Non-pigmented ciliary epithelial cell (primary cell): ENCODE results near the gene PPP1R3G.
A peak's percentile ranks its signal among the peaks of the same experiment; 100 is the strongest.
"Not testable (repeated sequence)": the region's sequence is repeated elsewhere in the genome, so short reads cannot be mapped to it uniquely, and the experiment has no call there.

Source experiments
- DNase-seq: peaks from one replicate; pipeline ENCODE4 v3.0.0-alpha.2; 2010; ENCODE audit warnings: low read depth

The PPP1R3G gene

DNA sequence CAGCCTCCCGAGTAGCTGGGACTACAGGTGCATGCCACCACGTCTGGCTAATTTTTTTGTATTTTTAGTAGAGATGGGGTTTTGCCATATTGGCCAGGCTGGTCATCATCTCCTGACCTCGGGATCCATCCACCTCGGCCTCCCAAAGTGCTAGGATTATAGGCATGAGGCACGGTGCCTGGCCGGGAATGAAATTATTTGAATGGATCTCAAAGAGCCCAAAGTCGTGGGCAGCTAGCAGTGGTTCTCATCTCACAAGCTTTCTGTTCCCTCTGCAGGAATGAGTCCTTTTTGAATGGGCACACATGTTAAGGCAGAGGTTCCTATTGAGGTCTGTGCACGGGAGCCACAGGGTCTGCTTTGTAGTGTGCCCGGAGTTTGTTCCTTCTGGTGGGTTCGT, 34.9 kb downstream of the PPP1R3G start:
- no peak for DNase-seq

DNA sequence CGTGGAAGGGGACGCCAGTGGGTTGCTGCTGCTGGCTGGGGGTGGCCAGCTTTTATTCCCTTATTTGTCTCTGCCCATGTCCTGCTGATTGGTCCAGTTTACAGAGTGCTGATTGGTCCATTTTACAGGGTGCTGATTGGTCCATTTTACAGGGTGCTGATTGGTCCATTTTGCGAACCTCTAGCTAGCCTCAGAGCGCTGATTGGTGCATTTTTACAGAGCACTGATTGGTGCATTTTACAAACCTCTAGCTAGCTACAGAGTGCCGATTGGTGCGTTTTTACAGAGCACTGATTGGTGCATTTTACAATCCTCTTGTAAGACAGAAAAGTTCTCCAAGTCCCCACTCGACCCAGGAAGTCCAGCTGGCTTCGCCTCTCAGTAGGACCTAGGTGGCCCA, 35.4 kb downstream of the PPP1R3G start:
- not testable (repeated sequence) for DNase-seq

DNA sequence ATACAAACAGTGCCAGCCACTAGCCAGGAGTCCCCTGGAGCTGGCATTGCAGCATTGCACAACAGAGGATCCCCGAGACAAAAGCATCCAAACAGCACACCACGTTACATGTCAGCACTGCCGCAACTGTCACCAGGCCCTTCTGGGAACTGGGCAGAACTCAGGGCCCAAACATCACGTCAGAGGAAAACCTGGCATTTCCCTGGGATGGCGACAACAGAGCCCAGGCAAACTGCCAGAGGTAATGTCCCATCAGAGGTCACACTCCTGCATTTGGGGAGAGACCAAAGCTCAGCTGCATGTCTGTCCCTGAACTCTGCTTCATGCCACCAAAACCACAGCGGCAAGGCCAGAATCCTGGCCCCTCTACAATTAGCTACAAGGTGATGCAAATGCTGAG, 36.3 kb downstream of the PPP1R3G start:
- DNase-seq: no peak

DNA sequence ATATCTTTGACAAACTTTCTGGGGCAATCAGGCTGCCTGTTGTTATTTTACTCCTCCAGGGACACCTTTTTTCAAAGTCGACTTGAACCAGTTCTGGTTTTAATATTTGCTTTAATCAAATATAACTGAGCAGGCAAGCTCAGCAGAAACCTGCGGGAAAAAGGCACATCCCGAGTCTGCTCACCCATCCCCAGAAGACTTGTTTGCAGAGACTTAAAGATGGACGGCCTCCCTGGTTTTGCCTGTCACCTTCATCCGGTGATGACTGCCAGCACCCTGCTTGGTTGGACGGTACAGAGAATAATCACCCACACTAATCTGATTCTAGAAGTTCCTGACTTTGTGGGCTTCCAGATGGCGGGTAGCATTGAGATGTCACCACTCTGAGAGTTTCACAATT, 36.8 kb downstream of the PPP1R3G start:
- no peak for DNase-seq

DNA sequence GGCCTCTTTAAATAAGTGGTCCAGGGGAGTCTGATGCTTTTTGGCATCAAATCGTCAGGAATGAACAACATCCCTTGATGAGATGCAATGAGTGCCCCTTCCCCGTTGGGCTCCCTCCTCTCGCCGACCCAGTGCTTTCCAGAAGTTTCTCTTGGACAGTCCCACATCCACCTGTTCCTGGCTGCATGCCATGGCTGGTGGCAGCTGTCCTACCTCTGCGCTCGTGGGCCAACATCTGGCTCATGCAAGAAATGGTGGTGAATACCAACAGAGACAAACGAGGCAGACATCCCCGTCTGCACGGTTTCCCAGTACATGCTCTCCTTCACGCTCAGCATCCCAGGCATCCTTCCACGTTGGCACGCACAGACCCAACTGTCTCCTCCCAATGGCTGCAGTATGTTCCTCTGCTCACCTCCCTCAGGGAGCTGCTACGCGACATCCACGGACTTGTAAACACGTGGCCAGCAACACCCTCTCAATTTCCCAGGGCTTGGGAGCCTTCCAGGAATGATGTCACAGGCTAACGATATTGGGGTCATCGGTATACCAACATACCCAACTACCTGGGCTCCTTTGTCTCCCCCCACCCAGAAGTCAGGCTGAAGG, 37.5 kb downstream of the PPP1R3G start:
- no peak for DNase-seq

DNA sequence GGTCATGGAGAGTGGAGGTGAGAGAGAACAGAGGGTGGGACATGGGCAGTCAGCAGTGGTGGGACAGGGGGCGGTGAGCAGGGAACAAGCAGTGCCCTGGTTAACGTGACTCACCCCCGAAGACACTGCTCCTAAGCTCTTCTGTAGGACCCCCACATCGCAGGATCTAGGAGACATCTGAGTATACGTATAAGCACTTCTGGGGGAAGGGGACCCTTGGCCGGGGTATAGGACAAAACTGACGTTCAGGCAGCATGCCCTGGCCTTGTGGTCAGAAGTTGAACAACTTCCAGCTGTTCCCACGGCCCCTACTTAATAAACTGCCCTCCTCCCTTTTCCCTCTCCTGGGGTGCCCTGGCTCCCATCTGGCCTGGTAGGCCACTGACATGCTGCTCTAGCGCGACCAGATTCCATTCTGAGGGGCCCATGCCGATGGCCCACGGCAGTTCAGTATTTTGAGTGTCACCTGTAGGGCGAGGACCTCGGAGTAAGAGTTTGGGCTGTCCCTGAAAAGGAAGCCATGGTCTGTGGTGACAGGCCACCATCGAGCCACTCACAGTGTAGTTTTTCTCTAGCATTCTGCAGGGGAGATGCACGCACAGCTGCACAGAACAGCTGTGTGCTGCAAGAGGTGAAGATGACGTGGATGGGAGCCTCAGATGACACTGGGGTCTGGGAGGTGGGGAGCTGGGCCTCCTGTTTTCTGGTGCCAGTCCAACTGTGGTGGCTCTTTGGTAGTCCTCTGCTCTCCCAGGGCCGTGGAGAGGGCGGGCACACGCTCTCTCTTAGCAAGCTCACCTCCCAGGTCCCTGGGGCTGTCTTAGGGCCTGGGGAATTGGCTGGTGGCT, 38.4 kb downstream of the PPP1R3G start:
- DNase-seq: no peak

DNA sequence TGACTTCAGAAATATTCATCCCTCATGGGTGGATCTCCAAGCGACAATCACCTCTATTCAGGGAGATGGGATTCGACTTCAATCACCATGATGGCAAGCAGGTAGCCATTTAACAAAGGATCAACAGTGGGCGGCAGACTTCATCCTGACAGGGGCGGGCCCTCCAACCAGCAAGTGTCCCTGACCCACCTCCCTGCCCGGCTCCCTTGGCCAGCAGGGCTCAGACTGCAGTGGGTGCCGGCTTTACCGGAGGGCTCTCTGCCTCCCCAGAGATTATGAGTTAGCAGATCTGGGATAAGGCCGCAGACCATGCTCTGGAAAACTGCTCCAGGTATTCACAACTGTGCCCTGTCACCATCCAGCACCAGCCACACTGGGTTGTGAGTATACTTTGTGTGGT, 39.4 kb downstream of the PPP1R3G start:
- no peak for DNase-seq

DNA sequence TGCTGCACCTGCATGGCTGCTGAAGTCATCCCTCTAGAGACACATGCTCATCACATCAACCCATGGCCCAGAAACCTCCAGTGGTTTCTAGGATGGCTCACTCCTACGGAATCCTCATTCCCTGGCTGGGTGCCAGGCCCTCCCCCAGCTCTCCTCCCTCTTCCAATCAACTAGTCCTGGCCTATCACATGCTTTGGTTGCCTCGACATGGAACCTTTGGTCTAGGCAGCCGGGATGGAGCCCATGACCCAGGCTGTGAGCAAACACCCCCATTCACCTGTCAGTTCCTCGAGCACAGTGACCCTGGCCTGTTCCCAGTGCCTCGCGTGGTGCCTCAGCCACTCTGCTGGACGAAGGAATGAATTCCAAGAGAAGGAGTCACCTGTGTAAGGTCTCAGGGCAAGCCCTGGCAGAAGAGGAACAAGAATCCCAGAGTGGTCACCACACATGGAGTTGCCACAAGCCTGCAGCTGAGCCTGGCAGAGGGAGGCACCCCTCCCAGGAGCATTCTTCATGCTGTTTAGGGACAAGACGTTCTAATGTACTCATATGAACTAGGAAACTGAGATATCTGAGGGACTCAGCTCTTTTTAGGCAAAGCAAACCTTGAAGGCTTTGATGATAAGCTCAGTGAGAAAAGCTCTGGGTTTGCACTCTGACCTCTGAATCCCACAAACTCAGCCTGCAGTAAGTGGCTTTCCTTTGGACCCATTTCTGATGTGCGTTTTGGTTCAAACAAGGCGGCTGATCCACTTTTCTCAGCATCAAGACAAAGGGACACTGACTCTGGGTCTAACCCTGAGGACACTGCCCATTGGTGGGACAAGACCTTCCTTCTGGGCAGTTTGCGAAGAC, 40.2 kb downstream of the PPP1R3G start:
- DNase-seq: no peak

DNA sequence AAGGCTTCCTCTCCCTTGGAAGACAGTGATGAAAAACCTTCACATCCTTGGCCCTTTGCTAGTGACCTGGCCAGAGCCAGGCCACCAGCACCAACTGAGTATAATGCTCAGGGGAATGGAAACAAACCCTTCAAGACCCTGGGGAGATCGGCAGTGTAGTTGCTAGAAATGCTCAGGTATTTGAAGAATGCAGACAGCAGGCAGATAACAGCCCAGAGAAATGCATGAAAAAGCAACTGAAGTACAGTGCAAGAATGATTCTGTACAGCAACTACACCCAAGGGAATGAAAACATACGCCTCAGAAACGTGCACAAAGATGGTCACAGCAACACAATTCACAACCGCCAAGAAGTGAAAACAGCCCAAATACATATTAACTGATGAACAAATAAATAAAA, 41.1 kb downstream of the PPP1R3G start:
- DNase-seq: peak; percentile 47

DNA sequence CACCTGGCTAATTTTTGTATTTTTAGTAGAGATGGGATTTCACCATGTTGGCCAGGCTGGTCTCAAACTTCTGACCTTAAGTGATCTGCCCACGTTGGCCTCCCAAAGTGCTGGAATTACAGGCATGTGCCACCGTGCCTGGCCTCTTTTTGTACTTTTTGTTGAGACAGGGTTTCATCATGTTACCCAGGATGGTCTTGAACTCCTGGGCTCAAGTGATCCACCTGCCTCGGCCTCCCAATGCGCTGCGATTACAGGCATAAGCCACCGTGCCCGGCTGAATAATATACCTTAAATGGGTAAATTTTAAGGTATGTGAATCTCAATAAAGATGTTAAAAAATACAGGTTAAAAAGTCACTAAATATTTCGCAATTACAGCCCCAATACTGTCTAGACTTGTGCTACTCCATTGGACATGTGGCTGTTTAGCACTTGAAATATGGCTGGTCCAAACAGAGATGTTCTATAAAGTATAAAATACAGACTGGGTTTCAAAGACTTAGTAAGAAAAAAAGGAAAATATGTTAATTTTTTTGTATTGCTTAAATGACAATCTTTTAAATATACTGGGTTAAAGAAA, 42.1 kb downstream of the PPP1R3G start:
- no peak for DNase-seq

DNA sequence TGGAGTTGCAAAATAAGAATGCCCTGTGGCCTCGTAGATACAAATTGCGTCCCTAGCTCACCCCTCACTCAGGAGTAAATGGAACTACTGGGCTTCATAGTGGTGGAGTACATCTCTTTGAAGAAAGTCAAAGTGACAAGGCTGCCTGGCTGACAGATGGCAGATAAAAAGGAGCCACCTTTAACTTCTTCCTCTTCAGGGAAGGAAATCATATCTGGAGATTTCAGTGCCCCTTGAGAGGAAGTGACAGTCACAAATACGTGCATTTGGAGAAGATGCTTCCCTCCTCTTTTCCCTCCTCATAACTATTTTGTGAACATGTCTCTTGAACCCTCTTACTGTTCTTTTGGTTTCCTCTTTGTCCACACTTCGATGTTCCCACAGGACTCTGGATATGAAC, 43.2 kb downstream of the PPP1R3G start:
- DNase-seq: no peak

DNA sequence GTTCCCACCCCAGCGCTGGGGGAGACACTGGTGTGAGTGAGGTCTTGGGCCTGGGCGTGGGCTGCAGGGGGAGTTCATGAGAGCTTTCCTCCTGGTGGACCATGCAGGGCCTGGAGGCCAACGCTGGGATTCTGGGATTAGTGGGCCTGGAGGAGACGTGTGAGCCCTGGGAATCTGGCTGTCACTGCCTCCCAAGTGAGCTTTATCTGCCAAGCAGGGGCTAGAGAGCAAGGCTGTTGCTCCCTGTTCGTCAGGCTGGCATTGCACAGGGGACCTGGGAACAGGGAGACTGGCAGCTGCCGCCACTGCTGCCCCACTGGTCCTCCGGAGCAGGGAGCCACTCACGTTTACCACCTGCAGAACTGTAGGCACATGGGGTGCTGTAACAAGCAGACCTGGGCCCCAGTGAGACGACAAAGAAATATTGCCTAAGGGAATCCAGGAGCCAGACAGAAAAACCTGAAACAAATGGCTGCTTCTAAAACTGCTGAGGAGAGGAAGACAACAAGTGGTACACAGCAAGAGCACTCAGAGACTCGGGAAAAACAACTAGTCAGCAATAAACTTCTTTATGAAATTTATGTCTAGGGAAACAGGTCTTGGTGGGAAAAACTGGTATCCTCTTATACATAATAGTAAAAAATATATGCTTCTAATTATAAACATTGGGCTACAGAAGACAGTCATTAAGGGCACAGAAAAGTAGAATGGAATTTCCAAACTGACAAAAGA, 45.2 kb downstream of the PPP1R3G start:
- no peak for DNase-seq

DNA sequence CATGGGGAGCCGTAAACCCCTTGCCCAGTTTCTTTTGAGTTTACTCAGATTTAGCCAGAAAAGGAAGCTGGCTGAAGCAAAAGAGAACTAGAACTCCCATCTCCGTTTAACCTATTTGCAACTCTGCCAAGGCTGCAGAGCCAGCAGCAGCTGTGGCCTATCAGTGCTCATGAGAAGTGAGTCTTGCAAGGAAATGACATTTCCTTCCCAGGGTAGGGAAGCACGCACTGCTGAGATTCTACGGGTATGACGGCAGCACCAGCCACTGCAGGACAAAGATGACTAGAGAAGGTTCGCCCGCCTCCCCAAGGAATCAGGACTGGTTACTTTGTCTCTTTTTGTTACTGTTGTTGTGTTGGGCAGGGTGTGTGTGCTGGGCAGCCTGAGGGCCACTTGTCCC, 47.6 kb downstream of the PPP1R3G start:
- DNase-seq: peak; percentile 65

DNA sequence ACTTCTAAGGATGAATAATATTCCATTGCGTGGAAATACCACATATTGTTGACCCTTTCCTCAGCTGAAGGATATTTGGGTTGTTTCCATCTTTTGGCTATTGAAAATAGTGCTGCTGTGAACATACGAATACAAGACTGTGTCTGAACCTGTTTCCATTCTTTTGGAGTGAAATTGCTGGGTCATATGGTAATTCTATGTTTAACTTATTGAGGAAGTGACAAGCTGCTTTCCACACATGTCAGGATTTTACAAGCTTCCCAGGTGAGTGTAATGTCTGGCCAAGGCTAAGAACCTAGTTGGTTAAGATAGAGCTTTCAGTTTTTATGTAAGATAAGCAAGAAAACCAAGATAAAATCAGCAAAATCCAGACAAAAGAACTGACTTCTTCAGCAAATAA, 48.8 kb downstream of the PPP1R3G start:
- DNase-seq: no peak

DNA sequence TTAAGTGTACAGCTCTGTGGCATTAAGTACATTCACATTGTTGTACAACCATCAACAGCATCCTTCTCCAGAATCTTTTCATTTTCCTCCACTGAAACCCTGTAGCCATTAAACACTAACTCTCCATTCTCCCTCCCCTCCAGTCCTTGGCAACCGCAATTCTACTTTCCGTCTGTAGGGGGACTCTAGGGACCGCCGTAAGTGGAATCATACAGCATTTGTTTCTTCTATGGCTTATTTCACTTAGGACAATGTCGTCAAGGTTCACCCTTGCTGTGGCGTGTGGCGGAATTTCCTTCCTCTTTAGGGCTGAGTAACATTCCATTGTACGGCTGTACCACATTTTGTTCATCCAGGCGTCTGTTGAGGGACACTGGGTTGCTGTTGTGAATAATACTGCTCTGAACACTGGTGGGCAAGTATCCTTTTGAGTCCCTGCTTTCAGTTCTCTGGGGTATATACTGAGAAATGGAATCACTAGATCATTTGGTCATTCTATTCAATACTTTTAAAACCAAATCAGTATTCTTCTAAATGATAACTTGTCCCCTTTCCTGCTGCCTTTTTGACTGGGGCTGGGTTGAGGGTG, 50.7 kb downstream of the PPP1R3G start:
- no peak for DNase-seq

DNA sequence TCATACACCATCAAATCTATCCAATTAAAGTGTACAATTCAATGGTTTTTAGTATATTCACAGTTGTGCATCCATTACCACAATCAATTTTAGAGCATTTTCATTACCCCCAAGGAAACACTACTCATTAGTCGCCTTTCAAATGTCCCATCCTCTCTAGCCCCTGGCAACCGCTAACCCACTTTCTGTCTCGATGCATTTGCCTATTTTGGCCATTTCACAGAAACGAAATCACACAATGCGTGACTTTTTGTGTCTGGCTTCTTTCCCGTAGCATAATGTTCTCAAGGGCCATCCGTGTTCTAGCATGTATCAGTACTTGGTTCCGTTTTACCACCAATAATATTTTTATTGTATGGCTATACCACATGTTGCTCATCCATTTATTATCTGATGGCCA, 51.7 kb downstream of the PPP1R3G start:
- no peak for DNase-seq
